T-helper 1 cell treated with Interleukin-12 subunit alpha and Interleukin-12 subunit beta and Interleukin-4 antibody, amounts not matched to agents 30 ng/mL and 1 ng/mL, for 36 hours (primary cell): Measurements from ENCODE around the gene PSD2. TPM values are rescaled to one million over a fixed set of nuclear protein-coding genes. Genes with fewer than 3 reads are reported as not detected.

ENCODE experiments used
- intact Hi-C: fragments of 100-400 bp; cut with micrococcal nuclease; formaldehyde crosslinking; loops from one replicate; pipeline ENCODE4 v1.15.1; 2024
- total RNA-seq: library from RNA; stranded (reverse); gene quantifications from 2 replicates; pipeline ENCODE4 v1.2.3, GENCODE V29; 2022

Gene PSD2
- total RNA-seq, 1 donor from 2014 or later: not detected

GRCh38 chr5:139852696-139853095 lies 57.1 kb downstream of the PSD2 start:
- intact Hi-C loops: no loop called here

GRCh38 chr5:139854029-139854605 lies 58.5 kb downstream of the PSD2 start:
- intact Hi-C loops: no loop called here

DNA sequence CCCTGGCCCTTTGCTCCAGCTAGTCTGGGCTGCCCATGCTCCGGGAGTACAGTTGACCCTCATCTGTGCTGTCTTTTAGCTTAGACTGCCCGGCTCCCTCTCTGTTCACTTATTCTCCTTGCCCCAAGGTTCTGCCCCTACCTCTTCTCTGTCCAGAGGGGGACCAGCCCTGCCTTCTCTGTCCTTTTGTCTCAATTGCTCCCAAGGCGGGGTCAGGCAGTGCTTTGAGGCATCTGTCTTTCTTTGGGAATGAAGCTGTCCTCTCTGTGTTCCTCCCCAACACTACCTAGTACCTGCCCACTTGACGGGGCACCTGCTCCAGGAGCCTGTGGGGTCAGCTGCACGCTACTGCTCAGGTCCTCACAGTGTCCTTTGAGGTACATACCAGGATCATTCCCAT lies 59.3 kb downstream of the PSD2 start:
- intact Hi-C loops: no loop called here

DNA sequence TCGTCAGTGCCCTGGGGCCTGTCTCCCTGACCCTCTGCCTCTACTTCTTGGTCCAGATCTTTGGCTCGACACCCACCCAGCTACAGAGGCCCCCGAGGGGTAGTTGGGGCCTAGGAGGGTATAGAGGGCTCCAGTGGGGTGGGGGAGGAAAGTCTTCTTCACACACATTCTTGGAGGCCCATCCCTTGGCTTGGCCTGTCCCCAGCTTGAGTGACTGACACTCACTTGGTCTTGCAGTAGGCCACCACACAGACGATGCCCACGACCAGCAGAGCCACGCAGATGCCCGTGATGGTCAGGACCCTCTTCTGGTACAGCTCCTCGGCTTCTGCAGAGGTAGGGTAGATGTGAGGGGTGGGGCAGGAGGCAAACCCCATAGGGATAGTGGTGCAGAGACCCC lies 59.8 kb downstream of the PSD2 start:
- intact Hi-C loops: no loop called here

- intact Hi-C loops: no loop called here
These were observed 60.4 kb downstream of the PSD2 start for GRCh38 chr5:139855946-139856540.

DNA sequence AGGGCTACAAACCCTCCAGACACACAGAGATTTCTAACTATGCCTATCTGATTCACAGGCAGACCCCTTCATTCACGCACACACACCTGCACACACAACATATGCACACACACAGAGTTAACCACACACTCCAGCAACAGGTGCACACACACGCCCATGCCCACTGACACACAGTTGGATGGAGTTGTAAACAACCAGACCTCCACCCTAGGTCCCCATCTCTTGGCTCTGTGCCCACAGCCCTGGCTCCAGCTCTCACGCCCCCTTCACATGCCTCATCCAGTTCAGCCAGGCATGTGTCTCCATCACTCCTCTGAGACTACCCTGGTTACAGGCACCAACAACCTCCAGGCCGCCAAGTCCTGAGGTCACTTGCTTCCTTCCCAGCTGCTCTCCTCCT lies 61.1 kb downstream of the PSD2 start:
- intact Hi-C loops: no loop called here

GRCh38 chr5:139859013-139859412 lies 63.4 kb downstream of the PSD2 start:
- intact Hi-C loops: no loop called here

GRCh38 chr5:139861021-139861888 lies 65.6 kb downstream of the PSD2 start:
- intact Hi-C loops: loop anchor here (10.0 kb wide), 1 partner anchor 294 kb away; no protein-coding TSS in a partner anchor

DNA sequence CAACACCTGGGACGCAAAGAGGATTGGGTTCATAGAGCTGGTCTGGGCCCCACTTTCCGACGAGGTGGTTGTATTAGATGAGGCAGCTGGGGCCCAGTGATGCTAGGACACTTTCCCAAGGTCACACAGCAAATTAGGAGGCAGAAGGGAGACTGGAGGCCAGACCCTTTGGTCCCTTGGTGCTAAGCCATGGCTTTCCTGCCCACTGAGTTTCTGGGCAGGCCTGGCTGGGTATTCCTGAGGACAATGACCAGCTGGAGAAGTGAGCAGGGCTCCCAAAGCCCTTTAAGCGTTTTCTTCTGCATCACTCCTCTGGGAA lies 66.2 kb downstream of the PSD2 start:
- intact Hi-C loops: loop anchor here (10.0 kb wide), 1 partner anchor 293 kb away; no protein-coding TSS in a partner anchor

DNA sequence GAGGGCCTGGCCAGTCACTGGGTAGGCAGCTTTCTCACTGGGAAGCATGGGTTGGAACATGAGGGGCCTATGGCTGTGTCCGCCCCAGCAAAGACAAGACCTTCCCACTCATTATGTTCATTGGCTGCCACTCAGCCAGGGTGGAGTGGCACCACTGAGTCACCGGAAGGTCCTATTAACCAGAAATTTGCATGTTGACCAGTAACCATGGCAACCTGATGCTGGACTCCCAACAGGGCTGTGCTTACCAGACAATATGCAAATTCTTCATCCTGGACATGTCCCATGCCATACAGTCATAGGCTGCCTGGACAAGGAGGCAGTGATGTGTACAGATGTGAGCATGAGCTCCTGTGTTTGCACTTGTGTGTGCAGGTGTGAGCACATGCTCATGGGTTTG lies 66.7 kb downstream of the PSD2 start:
- intact Hi-C loops: loop anchor here (10.0 kb wide), 1 partner anchor 292 kb away; no protein-coding TSS in a partner anchor

GRCh38 chr5:139862803-139863202 lies 67.2 kb downstream of the PSD2 start:
- intact Hi-C loops: loop anchor here (10.0 kb wide), 1 partner anchor 292 kb away; no protein-coding TSS in a partner anchor

DNA sequence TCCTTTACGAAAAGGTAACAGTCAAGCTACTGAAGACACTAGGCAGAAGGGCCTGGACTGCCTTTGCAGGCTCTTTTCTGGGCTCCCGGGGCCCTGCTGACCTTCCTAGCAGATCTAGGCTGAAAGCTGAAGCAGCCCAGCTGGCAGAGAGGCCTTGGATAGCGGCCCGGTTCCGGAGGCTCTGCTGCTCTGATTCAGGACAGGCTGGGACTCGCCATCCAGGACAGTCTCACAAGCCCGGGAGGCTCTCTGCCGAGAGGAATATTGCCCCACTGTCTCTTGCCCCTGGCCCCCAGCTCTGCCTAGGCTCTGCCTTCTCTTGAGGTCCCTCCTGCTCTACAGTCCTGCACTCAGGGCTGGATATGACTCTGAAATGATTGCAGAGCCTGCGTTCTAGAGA lies 67.8 kb downstream of the PSD2 start:
- intact Hi-C loops: loop anchor here (10.0 kb wide), 1 partner anchor 291 kb away; no protein-coding TSS in a partner anchor

DNA sequence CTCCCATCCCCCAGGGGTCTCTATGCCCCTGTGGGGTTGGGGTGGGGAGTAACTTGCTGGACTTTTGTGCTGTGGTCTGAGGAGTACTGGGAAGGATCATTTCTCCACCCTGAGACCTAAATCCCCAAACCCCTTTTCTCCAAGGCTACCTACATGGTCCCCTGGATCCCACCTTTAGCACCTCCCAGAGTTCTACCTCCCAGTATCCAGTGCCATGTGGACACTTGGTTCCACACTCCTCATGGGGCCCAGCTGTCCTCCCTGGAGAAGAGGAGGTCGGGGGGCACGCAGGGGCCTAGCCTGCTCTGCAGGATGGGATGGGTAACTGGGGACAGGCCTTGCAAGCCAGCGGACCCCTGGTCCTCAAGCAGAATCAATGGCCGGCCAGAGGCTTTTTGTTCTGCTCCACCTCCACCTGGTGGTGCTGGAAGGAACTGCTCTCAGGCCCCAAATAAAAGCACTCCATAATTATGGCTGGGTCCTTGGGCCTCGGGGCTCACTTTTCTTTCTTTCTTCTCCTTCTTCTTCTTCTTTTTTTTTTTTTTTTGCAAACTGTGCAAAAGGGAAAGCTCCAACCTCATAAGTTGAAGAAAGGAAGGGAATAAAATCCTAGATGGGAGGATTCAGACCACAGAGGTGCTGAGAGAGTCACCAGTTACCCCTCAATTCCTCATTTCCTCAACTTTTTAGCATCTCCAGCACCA lies 68.4 kb downstream of the PSD2 start:
- intact Hi-C loops: loop anchor here (1.0 to 10.0 kb wide), 2 partner anchors 77 to 291 kb away; no protein-coding TSS in a partner anchor

DNA sequence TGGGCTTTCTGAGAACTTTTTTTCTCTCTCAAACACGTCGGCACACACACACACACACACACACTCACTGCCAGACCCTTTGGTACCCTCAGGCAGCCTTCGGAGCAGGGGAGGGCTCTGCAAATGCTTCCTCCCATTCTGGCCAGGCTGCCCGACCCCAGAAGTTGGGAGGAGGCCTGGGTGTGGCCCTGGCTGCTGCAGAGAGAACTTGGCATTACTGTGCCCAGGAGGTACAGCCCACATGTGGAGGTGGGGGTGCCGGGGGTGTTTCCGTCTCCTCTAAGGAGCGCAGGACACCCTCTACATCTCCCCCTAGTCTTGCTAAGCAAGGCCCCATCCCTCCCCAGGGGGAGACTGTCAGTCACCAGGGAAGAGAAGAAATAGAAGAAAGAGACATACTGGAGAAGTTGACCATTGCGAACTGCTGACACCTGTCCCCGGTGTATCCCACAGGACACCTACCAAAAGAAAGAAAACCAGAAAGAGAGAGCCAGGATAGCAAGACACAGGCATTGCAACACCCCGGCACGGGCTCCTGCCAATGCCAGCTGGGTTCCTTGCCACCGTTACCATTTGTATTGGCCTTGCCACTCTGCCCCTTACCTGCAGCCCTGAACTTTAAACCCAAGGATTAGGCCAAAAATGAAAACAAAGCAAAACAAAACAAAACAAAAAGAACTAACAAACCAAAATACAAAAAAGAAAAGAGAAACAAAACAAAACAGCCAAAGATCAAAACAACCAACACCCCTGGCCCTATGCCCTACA lies 69.3 kb downstream of the PSD2 start:
- intact Hi-C loops: loop anchor here (1.0 to 10.0 kb wide), 2 partner anchors 78 to 290 kb away; no protein-coding TSS in a partner anchor

DNA sequence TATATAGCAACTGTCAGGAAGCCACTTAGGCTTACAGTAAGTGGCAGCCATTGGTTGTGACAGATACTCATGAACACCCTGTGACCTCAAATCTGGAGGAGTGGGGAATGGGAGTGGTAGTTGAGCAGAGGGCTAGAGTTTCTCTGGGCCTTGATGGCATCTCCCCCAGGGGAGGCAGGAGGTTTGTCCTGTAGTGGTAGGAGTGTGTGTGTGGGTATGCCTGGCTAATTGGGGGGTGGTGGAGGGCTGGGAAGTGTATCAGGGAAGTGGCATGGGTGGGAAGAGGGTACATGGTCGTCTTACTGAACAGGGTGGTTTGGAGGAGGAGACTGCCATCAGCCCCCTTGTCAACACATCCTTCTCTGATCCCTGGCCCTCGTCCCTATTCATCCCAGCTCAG lies 71.5 kb downstream of the PSD2 start:
- intact Hi-C loops: loop anchor here (10.0 kb wide), 1 partner anchor 288 kb away; no protein-coding TSS in a partner anchor

DNA sequence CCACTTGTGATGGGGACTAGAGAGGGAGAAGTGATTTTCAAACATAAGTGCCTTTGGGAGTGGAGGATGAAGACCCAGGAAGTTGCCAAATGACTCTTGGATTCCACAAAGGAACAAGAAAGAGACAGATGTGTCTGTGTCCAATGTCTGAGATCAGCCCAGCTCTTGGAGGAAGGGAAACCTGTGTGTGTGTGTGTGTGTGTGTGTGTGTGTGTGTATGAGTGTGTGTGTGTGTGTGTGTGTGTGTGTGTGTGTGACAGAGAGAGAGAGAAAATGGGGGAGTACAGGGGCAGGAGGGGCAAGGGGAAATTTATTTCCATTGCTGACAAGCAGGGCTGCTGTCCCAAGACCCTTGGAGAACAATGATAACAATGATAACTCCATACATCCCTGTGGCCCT lies 72.0 kb downstream of the PSD2 start:
- intact Hi-C loops: loop anchor here (10.0 kb wide), 1 partner anchor 287 kb away; no protein-coding TSS in a partner anchor

DNA sequence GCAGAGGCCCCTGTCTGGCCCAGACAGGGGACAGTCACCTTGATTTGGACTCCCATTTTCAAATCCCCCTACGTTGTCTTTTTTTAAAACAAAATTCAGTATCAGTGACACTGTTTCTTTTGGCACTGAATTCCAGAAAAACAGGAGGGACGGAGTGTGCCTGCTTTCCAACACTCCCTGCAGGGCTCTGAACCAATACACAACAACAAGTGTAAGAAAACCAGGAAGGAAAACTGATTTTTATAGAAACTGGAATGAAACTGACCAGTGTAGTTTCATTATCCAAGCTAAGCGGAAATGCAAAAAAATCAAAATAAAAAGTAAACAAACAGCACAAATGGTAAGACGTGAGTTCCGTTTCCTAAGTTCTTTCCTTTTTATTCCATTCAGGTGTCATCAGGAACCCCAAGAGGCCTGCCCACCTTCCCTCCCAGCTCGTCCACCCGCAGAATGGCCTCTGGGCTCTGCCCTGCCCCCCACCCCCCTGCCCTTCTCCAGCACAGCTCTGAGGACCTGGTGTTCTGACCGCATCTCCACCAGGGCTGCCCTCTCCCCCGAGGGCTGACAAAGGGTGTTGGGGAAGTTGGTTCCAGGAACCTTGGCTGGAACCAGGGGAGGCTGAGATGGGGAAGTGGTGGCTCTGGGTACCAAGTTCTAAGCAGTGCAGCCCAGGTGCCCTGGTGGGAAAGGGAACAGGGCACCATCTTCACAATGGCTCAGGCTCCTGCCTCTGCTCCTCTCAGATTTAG lies 73.6 kb downstream of the PSD2 start:
- intact Hi-C loops: loop anchor here (10.0 kb wide), 1 partner anchor 286 kb away; no protein-coding TSS in a partner anchor

DNA sequence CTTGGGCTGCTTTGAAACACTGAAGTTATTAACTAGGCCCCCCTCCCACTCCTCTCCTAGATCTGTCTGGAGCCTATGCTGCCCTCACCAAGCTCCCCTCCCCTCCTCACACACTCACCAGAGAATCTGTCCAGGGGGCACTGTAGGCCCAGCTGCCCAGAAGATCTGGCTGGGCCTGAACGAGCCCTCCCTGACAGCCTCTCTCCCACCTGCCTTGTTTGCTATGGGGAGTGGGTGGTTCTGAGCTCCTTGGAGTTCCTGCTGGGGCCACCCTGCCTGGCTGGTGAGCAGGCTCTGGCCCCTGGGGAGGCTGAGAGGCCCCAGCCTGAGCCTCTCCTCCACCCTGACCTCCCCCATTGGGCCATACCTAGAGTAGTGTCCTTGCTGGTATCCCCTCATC lies 75.1 kb downstream of the PSD2 start:
- intact Hi-C loops: no loop called here

DNA sequence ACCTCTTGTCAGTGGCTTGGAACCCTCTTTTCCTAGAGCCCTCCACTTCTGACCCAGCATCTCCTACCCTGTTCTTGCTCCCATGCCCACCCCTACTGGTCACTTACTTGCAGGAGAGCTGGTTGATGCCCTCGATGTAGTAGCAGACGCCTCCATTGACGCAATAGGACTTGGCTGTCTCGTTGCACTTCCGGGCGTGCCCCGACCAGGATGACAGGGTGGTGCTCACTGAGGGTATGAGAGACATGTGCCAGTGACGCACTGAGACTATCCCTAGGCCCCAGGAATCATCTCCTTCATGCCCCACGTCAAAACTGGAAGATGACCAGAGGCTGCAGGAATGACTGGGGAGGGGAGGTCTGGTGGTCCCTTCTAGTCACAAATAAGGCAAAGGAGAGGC lies 76.0 kb downstream of the PSD2 start:
- intact Hi-C loops: no loop called here
